NCI-H1930 (cell line): Measurements from ENCODE around the gene COL7A1.
"Not testable (repeated sequence)": the region's sequence is repeated elsewhere in the genome, so short reads cannot be mapped to it uniquely, and the experiment has no call there.

Experiments
- DNase-seq, 2 experiments: peaks; one replicate each; lab custom pipeline; 2025; lab: John Stamatoyannopoulos, UW

Gene COL7A1

GRCh38 chr3:48543271-48543866 is 51.8 kb downstream of the COL7A1 start:
- DNase-seq: no peak

- no peak for DNase-seq
Observed at GRCh38 chr3:48538451-48538850, 56.7 kb downstream of the COL7A1 start.

GRCh38 chr3:48536785-48537184 is 58.3 kb downstream of the COL7A1 start:
- DNase-seq: no peak

GRCh38 chr3:48536116-48536515 is 59.0 kb downstream of the COL7A1 start:
- DNase-seq: no peak

- no peak for DNase-seq
Observed at GRCh38 chr3:48535578-48535977, 59.6 kb downstream of the COL7A1 start.

- no peak for DNase-seq
Observed at GRCh38 chr3:48532977-48533337, 62.2 kb downstream of the COL7A1 start.

GRCh38 chr3:48532271-48532976 is 62.7 kb downstream of the COL7A1 start:
- DNase-seq: no peak

GRCh38 chr3:48530701-48531100 is 64.4 kb downstream of the COL7A1 start:
- not testable (repeated sequence) for DNase-seq

GRCh38 chr3:48528754-48529153 is 66.4 kb downstream of the COL7A1 start:
- no peak for DNase-seq

- no peak for DNase-seq
Observed at GRCh38 chr3:48528048-48528447, 67.1 kb downstream of the COL7A1 start.

GRCh38 chr3:48524970-48525369 is 70.2 kb downstream of the COL7A1 start:
- DNase-seq: no peak

- DNase-seq: no peak
Observed at GRCh38 chr3:48521635-48522034, 73.5 kb downstream of the COL7A1 start.

- DNase-seq: no peak
Observed at GRCh38 chr3:48519277-48519643, 75.9 kb downstream of the COL7A1 start.

GRCh38 chr3:48518638-48519276 is 76.4 kb downstream of the COL7A1 start:
- no peak for DNase-seq

- no peak for DNase-seq
Observed at GRCh38 chr3:48518069-48518468, 77.1 kb downstream of the COL7A1 start.

GRCh38 chr3:48516571-48516970 is 78.6 kb downstream of the COL7A1 start:
- no peak for DNase-seq

- no peak for DNase-seq
Observed at GRCh38 chr3:48514431-48515227, 80.5 kb downstream of the COL7A1 start.
